Measurements from ENCODE around the gene PIP5K1B.

The PIP5K1B gene

DNA sequence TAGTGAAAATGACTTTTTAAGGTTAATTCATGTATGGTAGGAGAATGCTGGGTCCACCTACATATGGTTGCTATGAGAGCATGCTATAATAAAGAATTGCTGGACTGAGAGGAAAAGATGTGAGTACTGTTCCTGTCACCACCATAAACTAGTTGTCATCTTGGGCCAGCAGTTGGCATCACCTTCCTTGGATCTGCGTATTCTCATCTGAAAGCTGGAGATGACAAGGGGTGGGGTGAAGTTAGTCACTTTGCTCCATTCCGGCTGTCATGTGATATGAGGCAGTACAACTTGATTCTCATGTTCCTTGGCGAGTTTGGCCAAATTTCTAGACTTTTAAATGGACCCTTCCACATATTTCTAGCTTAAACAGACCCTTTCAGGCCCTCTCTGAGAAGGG, 33.3 kb downstream of the PIP5K1B start:
- H3K27ac ChIP-seq (ENCODE audit: low read depth, low read length, severe bottlenecking) = no peak overlapping the region
- no peak overlapping the region for H3K4me3 ChIP-seq (ENCODE audit: extremely low read depth, insufficient read depth, low read length, poor library complexity, severe bottlenecking)
- H3K9me3 ChIP-seq (ENCODE audit: control insufficient read depth, low read length) = no peaks in the 10 kb centered on the region
- no peaks in the 10 kb centered on the region for H3K36me3 ChIP-seq (ENCODE audit: control insufficient read depth, insufficient read depth, low read length)
- WGBS, 2 experiments (ENCODE audit: insufficient coverage in 2 of 2) = 87 to 96% methylated on average over 3 of the region's 3 CpGs
- no peaks in the 10 kb centered on the region for H3K4me1 ChIP-seq (ENCODE audit: control insufficient read depth, insufficient read depth, low read length, poor library complexity, severe bottlenecking)

DNA sequence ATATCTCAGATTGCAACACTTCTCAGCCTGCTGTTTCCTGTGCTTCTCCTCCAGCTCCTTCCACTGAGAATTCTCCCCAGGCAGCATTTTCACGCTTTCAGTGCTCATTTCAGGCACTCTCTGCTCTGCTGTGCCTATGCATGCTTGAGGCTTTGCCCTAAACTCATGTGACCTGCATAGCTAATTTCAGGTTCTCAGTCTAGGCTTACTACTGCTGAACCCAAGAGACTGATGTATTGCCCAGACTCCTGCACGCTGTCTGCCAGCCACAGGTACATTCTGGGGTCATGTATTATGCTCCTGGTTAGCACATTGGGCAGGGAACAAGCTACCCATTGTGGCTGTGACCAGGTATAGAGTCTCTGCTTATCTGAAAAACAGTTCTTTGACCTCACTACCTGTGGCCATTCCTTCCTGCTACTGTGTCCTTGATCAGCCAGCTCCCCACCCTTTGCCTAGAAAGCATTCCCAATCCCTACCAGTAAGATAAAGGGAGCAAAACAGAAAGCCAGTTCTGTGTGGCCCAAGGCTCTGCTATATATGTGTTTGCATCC, 34.7 kb downstream of the PIP5K1B start:
- no peaks in the 10 kb centered on the region for H3K36me3 ChIP-seq (ENCODE audit: control insufficient read depth, insufficient read depth, low read length)
- no peaks in the 10 kb centered on the region for H3K9me3 ChIP-seq (ENCODE audit: control insufficient read depth, low read length)
- H3K4me1 ChIP-seq (ENCODE audit: control insufficient read depth, insufficient read depth, low read length, poor library complexity, severe bottlenecking) = no peaks in the 10 kb centered on the region
- no peak overlapping the region for H3K27ac ChIP-seq (ENCODE audit: low read depth, low read length, severe bottlenecking)
- H3K4me3 ChIP-seq (ENCODE audit: extremely low read depth, insufficient read depth, low read length, poor library complexity, severe bottlenecking) = no peak overlapping the region
- 47 to 83% methylated on average over 2 of the region's 2 CpGs for WGBS, 2 experiments (ENCODE audit: insufficient coverage in 2 of 2)

- no peak overlapping the region for H3K27ac ChIP-seq (ENCODE audit: low read depth, low read length, severe bottlenecking)
- H3K36me3 ChIP-seq (ENCODE audit: control insufficient read depth, insufficient read depth, low read length) = no peaks in the 10 kb centered on the region
- H3K4me1 ChIP-seq (ENCODE audit: control insufficient read depth, insufficient read depth, low read length, poor library complexity, severe bottlenecking) = no peaks in the 10 kb centered on the region
- no peaks in the 10 kb centered on the region for H3K9me3 ChIP-seq (ENCODE audit: control insufficient read depth, low read length)
- no peak overlapping the region for H3K4me3 ChIP-seq (ENCODE audit: extremely low read depth, insufficient read depth, low read length, poor library complexity, severe bottlenecking)
- 89% methylated on average over 3 of the region's 4 CpGs for WGBS, 2 experiments (ENCODE audit: insufficient coverage in 2 of 2)
Observed at GRCh38 chr9:68740561-68740960, 35.5 kb downstream of the PIP5K1B start.

DNA sequence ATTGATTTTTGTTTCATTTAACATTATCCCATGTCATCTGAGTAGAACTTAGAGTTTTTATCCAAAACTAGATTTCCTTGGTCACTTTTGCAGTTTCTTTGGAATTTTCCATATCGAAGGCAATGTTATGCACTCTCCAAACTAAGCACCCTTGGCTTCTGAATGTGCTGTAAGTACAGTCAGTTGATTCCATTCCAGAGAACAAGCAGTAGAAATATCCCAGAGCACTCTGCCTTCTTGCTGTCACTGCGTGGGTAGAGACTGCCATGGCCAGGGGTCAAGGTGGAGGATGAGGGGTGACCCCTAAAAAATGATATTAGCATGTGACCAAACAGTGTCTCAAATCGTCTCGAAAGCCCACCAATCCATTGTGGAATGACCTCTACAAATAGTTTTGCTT, 36.2 kb downstream of the PIP5K1B start:
- H3K36me3 ChIP-seq (ENCODE audit: control insufficient read depth, insufficient read depth, low read length) = no peaks in the 10 kb centered on the region
- 86 to 100% methylated on average over 1 to 2 of the region's 4 CpGs for WGBS, 2 experiments (ENCODE audit: insufficient coverage in 2 of 2)
- H3K4me1 ChIP-seq (ENCODE audit: control insufficient read depth, insufficient read depth, low read length, poor library complexity, severe bottlenecking) = no peaks in the 10 kb centered on the region
- H3K9me3 ChIP-seq (ENCODE audit: control insufficient read depth, low read length) = no peaks in the 10 kb centered on the region
- no peak overlapping the region for H3K4me3 ChIP-seq (ENCODE audit: extremely low read depth, insufficient read depth, low read length, poor library complexity, severe bottlenecking)
- no peak overlapping the region for H3K27ac ChIP-seq (ENCODE audit: low read depth, low read length, severe bottlenecking)

GRCh38 chr9:68741704-68742332, 36.8 kb downstream of the PIP5K1B start:
- no peaks in the 10 kb centered on the region for H3K4me1 ChIP-seq (ENCODE audit: control insufficient read depth, insufficient read depth, low read length, poor library complexity, severe bottlenecking)
- H3K36me3 ChIP-seq (ENCODE audit: control insufficient read depth, insufficient read depth, low read length) = no peaks in the 10 kb centered on the region
- no peak overlapping the region for H3K27ac ChIP-seq (ENCODE audit: low read depth, low read length, severe bottlenecking)
- no peaks in the 10 kb centered on the region for H3K9me3 ChIP-seq (ENCODE audit: control insufficient read depth, low read length)
- WGBS, 2 experiments (ENCODE audit: insufficient coverage in 2 of 2) = 83% methylated on average over 1 of the region's 3 CpGs; no CpG with 5 or more reads in 1 of the 2 experiments
- no peak overlapping the region for H3K4me3 ChIP-seq (ENCODE audit: extremely low read depth, insufficient read depth, low read length, poor library complexity, severe bottlenecking)

- H3K27ac ChIP-seq (ENCODE audit: low read depth, low read length, severe bottlenecking) = no peak overlapping the region
- 83% methylated on average over 1 of the region's 2 CpGs; no CpG with 5 or more reads in 1 of the 2 experiments for WGBS, 2 experiments (ENCODE audit: insufficient coverage in 2 of 2)
- H3K9me3 ChIP-seq (ENCODE audit: control insufficient read depth, low read length) = no peaks in the 10 kb centered on the region
- H3K36me3 ChIP-seq (ENCODE audit: control insufficient read depth, insufficient read depth, low read length) = no peaks in the 10 kb centered on the region
- H3K4me3 ChIP-seq (ENCODE audit: extremely low read depth, insufficient read depth, low read length, poor library complexity, severe bottlenecking) = no peak overlapping the region
- H3K4me1 ChIP-seq (ENCODE audit: control insufficient read depth, insufficient read depth, low read length, poor library complexity, severe bottlenecking) = no peaks in the 10 kb centered on the region
Observed at GRCh38 chr9:68742333-68742730, 37.3 kb downstream of the PIP5K1B start.

- WGBS, 2 experiments (ENCODE audit: insufficient coverage in 2 of 2) = no CpG with 5 or more reads among the region's 1 CpG
- Histone ChIP-seq H3K4me3 (ENCODE audit: extremely low read depth, insufficient read depth, low read length, poor library complexity, severe bottlenecking) (no peak overlapping the region), H3K4me1 (ENCODE audit: control insufficient read depth, insufficient read depth, low read length, poor library complexity, severe bottlenecking) (no peaks in the 10 kb centered on the region), H3K36me3 (ENCODE audit: control insufficient read depth, insufficient read depth, low read length) (no peaks in the 10 kb centered on the region), H3K27ac (ENCODE audit: low read depth, low read length, severe bottlenecking) (no peak overlapping the region), H3K9me3 (ENCODE audit: control insufficient read depth, low read length) (no peaks in the 10 kb centered on the region)
Observed at GRCh38 chr9:68744426-68744825, 39.4 kb downstream of the PIP5K1B start.

DNA sequence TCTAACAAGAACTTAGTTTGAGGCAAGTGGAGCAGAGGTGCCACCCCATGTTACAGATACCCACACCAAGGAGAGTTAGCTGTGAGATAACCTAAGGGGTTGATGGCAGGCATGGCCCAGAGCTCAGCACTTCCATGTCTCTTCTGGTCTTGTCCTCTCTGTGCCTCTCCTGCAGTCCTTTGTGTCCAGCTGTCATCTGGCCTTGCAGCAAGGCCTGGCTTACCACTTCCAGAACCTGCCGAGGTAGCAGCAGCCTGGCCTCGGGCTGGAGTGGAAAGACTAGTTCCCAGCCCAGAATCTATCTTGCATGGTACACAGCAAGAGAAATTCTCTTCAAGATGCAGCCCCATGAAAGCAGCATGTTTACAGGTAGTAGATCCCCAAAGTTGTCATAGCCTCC, 41.5 kb downstream of the PIP5K1B start:
- Histone ChIP-seq H3K36me3 (ENCODE audit: control insufficient read depth, insufficient read depth, low read length) (no peaks in the 10 kb centered on the region), H3K9me3 (ENCODE audit: control insufficient read depth, low read length) (no peaks in the 10 kb centered on the region), H3K4me1 (ENCODE audit: control insufficient read depth, insufficient read depth, low read length, poor library complexity, severe bottlenecking) (no peaks in the 10 kb centered on the region), H3K4me3 (ENCODE audit: extremely low read depth, insufficient read depth, low read length, poor library complexity, severe bottlenecking) (no peak overlapping the region), H3K27ac (ENCODE audit: low read depth, low read length, severe bottlenecking) (no peak overlapping the region)
- 93 to 100% methylated on average over 2 of the region's 2 CpGs for WGBS, 2 experiments (ENCODE audit: insufficient coverage in 2 of 2)

GRCh38 chr9:68747043-68747533, 42.0 kb downstream of the PIP5K1B start:
- H3K27ac ChIP-seq (ENCODE audit: low read depth, low read length, severe bottlenecking) = no peak overlapping the region
- H3K4me1 ChIP-seq (ENCODE audit: control insufficient read depth, insufficient read depth, low read length, poor library complexity, severe bottlenecking) = no peaks in the 10 kb centered on the region
- H3K36me3 ChIP-seq (ENCODE audit: control insufficient read depth, insufficient read depth, low read length) = no peaks in the 10 kb centered on the region
- WGBS, 2 experiments (ENCODE audit: insufficient coverage in 2 of 2) = 100% methylated on average over 2 of the region's 9 CpGs; no CpG with 5 or more reads in 1 of the 2 experiments
- H3K9me3 ChIP-seq (ENCODE audit: control insufficient read depth, low read length) = no peaks in the 10 kb centered on the region
- H3K4me3 ChIP-seq (ENCODE audit: extremely low read depth, insufficient read depth, low read length, poor library complexity, severe bottlenecking) = no peak overlapping the region

- Histone ChIP-seq H3K36me3 (ENCODE audit: control insufficient read depth, insufficient read depth, low read length) (no peaks in the 10 kb centered on the region), H3K4me3 (ENCODE audit: extremely low read depth, insufficient read depth, low read length, poor library complexity, severe bottlenecking) (no peak overlapping the region), H3K4me1 (ENCODE audit: control insufficient read depth, insufficient read depth, low read length, poor library complexity, severe bottlenecking) (no peaks in the 10 kb centered on the region), H3K27ac (ENCODE audit: low read depth, low read length, severe bottlenecking) (no peak overlapping the region), H3K9me3 (ENCODE audit: control insufficient read depth, low read length) (no peaks in the 10 kb centered on the region)
- 85 to 100% methylated on average over 1 of the region's 3 CpGs for WGBS, 2 experiments (ENCODE audit: insufficient coverage in 2 of 2)
Observed at GRCh38 chr9:68749135-68749534, 44.1 kb downstream of the PIP5K1B start.

- no peaks in the 10 kb centered on the region for H3K4me1 ChIP-seq (ENCODE audit: control insufficient read depth, insufficient read depth, low read length, poor library complexity, severe bottlenecking)
- H3K27ac ChIP-seq (ENCODE audit: low read depth, low read length, severe bottlenecking) = no peak overlapping the region
- 58 to 87% methylated on average over 2 to 3 of the region's 3 CpGs for WGBS, 2 experiments (ENCODE audit: insufficient coverage in 2 of 2)
- no peaks in the 10 kb centered on the region for H3K9me3 ChIP-seq (ENCODE audit: control insufficient read depth, low read length)
- H3K36me3 ChIP-seq (ENCODE audit: control insufficient read depth, insufficient read depth, low read length) = no peaks in the 10 kb centered on the region
- H3K4me3 ChIP-seq (ENCODE audit: extremely low read depth, insufficient read depth, low read length, poor library complexity, severe bottlenecking) = no peak overlapping the region
Observed at GRCh38 chr9:68749579-68750159, 44.6 kb downstream of the PIP5K1B start.
